Calu3 (cell line): ENCODE measurements around the gene UBIAD1. TPM values are rescaled to one million over a fixed set of nuclear protein-coding genes. Genes with fewer than 3 reads are reported as not detected.

ENCODE experiments used
- BruUV-seq: library from RNA; stranded (reverse); fragments of 400-500 nt; replicated peaks from 2 replicates; lab custom pipeline; 2021; lab: Mats Ljungman, UMichigan
- CTCF ChIA-PET: fragments of 300-600 bp; sonication (Branson Sonifier 250); formaldehyde crosslinking; loops from one replicate; lab custom pipeline; 2022; ENCODE audit warnings: antibody characterized with exemption; lab: Charles Lee
- DNase-seq: peaks from one replicate; pipeline ENCODE4 v3.0.0; 2022
- H3K27ac Mint-ChIP-seq: one replicate; pipeline ENCODE4 v1.8.0; 2022; ENCODE audit warnings: mixed read lengths; ENCODE audit not compliant: unreplicated experiment
- H3K27me3 Mint-ChIP-seq: one replicate; pipeline ENCODE4 v1.8.0; 2022; ENCODE audit warnings: mixed read lengths; ENCODE audit not compliant: unreplicated experiment
- H3K36me3 Mint-ChIP-seq: one replicate; pipeline ENCODE4 v1.8.0; 2022; ENCODE audit warnings: mild to moderate bottlenecking, moderate library complexity, mixed read lengths; ENCODE audit not compliant: insufficient read depth, unreplicated experiment
- H3K4me1 Mint-ChIP-seq: one replicate; pipeline ENCODE4 v1.8.0; 2022; ENCODE audit warnings: mild to moderate bottlenecking, low read depth, mixed read lengths; ENCODE audit not compliant: unreplicated experiment
- H3K4me3 Mint-ChIP-seq: one replicate; pipeline ENCODE4 v1.8.0; 2022; ENCODE audit warnings: mild to moderate bottlenecking, low read depth, moderate library complexity, mixed read lengths; ENCODE audit not compliant: unreplicated experiment
- H3K9me3 Mint-ChIP-seq: one replicate; pipeline ENCODE4 v1.8.0; 2022; ENCODE audit warnings: low read depth, mixed read lengths; ENCODE audit not compliant: unreplicated experiment
- CTCF ChIP-seq: fragments of 200-600 bp; IDR thresholded peaks from one replicate; pipeline ENCODE4 v1.8.0; 2022; ENCODE audit warnings: antibody characterized with exemption; ENCODE audit not compliant: unreplicated experiment
- intact Hi-C: fragments of 100-400 bp; cut with micrococcal nuclease; formaldehyde crosslinking; loops from one replicate; pipeline ENCODE4 v1.10.0; 2022; ENCODE audit not compliant: unreplicated experiment
- total RNA-seq: library from RNA; stranded (reverse); gene quantifications from 2 replicates; pipeline ENCODE4 v1.2.3, GENCODE V29; 2022

UBIAD1 gene
- total RNA-seq, 1 experiment from 2014 or later, result 14.1 TPM

- Mint-ChIP-seq H3K4me3 (no peak overlapping the region), H3K27ac (no peak overlapping the region), H3K9me3 (no peaks in the 10 kb centered on the region), H3K36me3 (no peaks in the 10 kb centered on the region), H3K27me3 (peaks cover 56% of the 10 kb centered on the region), H3K4me1 (no peaks in the 10 kb centered on the region)
- CTCF ChIA-PET, result no interaction called here
- intact Hi-C loops, result no loop called here
- no peak for DNase-seq
- TF ChIP-seq CTCF, result no peak
- BruUV-seq, result no TSS peak
Measured at GRCh38 chr1:11326070-11326469, 53.1 kb downstream of the UBIAD1 start.

GRCh38 chr1:11328444-11328843, 55.4 kb downstream of the UBIAD1 start:
- Mint-ChIP-seq H3K27me3 (peaks cover 74% of the 10 kb centered on the region), H3K4me1 (no peaks in the 10 kb centered on the region), H3K27ac (no peak overlapping the region), H3K4me3 (no peak overlapping the region), H3K9me3 (no peaks in the 10 kb centered on the region), H3K36me3 (no peaks in the 10 kb centered on the region)
- TF ChIP-seq CTCF, result no peak
- DNase-seq, result no peak
- no TSS peak for BruUV-seq
- intact Hi-C loops, result no loop called here
- CTCF ChIA-PET, result interaction anchor here (0.6 kb wide), 1 partner anchor 953 kb away, joined by 7 read pairs; no protein-coding TSS in a partner anchor

GRCh38 chr1:11330411-11330810, 57.4 kb downstream of the UBIAD1 start:
- Mint-ChIP-seq H3K4me3 (no peak overlapping the region), H3K27me3 (peaks cover 80% of the 10 kb centered on the region), H3K4me1 (no peaks in the 10 kb centered on the region), H3K36me3 (no peaks in the 10 kb centered on the region), H3K9me3 (no peaks in the 10 kb centered on the region), H3K27ac (no peak overlapping the region)
- BruUV-seq, result no TSS peak
- CTCF ChIA-PET, result interaction anchor here (0.7 kb wide), 1 partner anchor 539 kb away, joined by 3 read pairs; no protein-coding TSS in a partner anchor
- intact Hi-C loops, result no loop called here
- no peak for TF ChIP-seq CTCF
- DNase-seq, result no peak

GRCh38 chr1:11331036-11331944, 58.3 kb downstream of the UBIAD1 start:
- Mint-ChIP-seq H3K4me1 (no peaks in the 10 kb centered on the region), H3K4me3 (no peak overlapping the region), H3K36me3 (no peaks in the 10 kb centered on the region), H3K9me3 (no peaks in the 10 kb centered on the region), H3K27me3 (peaks cover 79% of the 10 kb centered on the region), H3K27ac (no peak overlapping the region)
- CTCF ChIA-PET, result interaction anchor here (0.6 kb wide), 1 partner anchor 538 kb away, joined by 4 read pairs; no protein-coding TSS in a partner anchor
- no peak for DNase-seq
- intact Hi-C loops, result no loop called here
- TF ChIP-seq CTCF, result no peak
- BruUV-seq, result no TSS peak
